OCI-LY7 (cell line): ENCODE measurements around the gene TAMM41. TPM values are rescaled to one million over a fixed set of nuclear protein-coding genes. Genes with fewer than 3 reads are reported as not detected.
A peak's percentile ranks its signal among the peaks of the same experiment; 100 is the strongest.

ENCODE experiments used
- BruUV-seq: library from RNA; stranded (reverse); fragments of 400-500 nt; replicated peaks from 2 replicates; lab custom pipeline; 2021; lab: Mats Ljungman, UMichigan
- CTCF ChIA-PET: fragments of 300-600 bp; sonication (Branson Sonifier 250); formaldehyde crosslinking; loops from one replicate; lab custom pipeline; 2022; ENCODE audit warnings: antibody characterized with exemption; ENCODE audit not compliant: unreplicated experiment; lab: Charles Lee
- POLR2A ChIA-PET: fragments of 300-600 bp; sonication (Branson Sonifier 250); formaldehyde crosslinking; loops from one replicate; lab custom pipeline; 2022; ENCODE audit warnings: antibody characterized with exemption; lab: Charles Lee
- DNase-seq: peaks from one replicate; pipeline ENCODE4 v3.0.0-alpha.2; 2015; ENCODE audit warnings: low spot score
- H2AFZ ChIP-seq: fragments of 200-600 bp; sonication (generic), shearing (Covaris generic); 2 replicates; pipeline ENCODE4 v1.6.1; 2014; ENCODE audit warnings: mild to moderate bottlenecking, antibody characterized with exemption, low read length, moderate library complexity
- H3K27ac ChIP-seq: fragments of 200-600 bp; sonication (generic); 2 replicates; pipeline ENCODE4 v1.5.1; 2014; ENCODE audit warnings: mixed run types, low read depth, mild to moderate bottlenecking, moderate library complexity, low read length, inconsistent platforms; ENCODE audit not compliant: poor library complexity, severe bottlenecking
- H3K36me3 ChIP-seq: fragments of 200-600 bp; sonication (generic); 2 replicates; pipeline ENCODE4 v1.6.1; 2014; ENCODE audit warnings: mild to moderate bottlenecking, antibody characterized with exemption, low read length, moderate library complexity, mixed read lengths; ENCODE audit not compliant: insufficient read depth
- H3K4me1 ChIP-seq: fragments of 200-600 bp; sonication (generic); 2 replicates; pipeline ENCODE4 v1.5.1; 2014; ENCODE audit warnings: mild to moderate bottlenecking, low read length; ENCODE audit not compliant: insufficient read depth, poor library complexity, severe bottlenecking
- H3K4me2 ChIP-seq: fragments of 200-600 bp; sonication (generic); 2 replicates; pipeline ENCODE4 v1.6.1; 2014; ENCODE audit warnings: mild to moderate bottlenecking, low read length
- H3K4me3 ChIP-seq: fragments of 200-600 bp; sonication (generic); 2 replicates; pipeline ENCODE4 v1.5.1; 2014; ENCODE audit warnings: mild to moderate bottlenecking, low read depth, low read length; ENCODE audit not compliant: poor library complexity, severe bottlenecking
- H3K79me2 ChIP-seq: fragments of 200-600 bp; sonication (generic); 2 replicates; pipeline ENCODE4 v1.6.1; 2016; ENCODE audit warnings: low read depth, mild to moderate bottlenecking, low read length, moderate library complexity, mixed read lengths; ENCODE audit not compliant: insufficient read depth
- H3K9me2 ChIP-seq: fragments of 200-600 bp; sonication (generic); 2 replicates; pipeline ENCODE4 v1.6.1; 2016; ENCODE audit warnings: mild to moderate bottlenecking, low read length, mixed read lengths; ENCODE audit not compliant: insufficient read depth
- H3K9me3 ChIP-seq: fragments of 200-600 bp; sonication (generic); 2 replicates; pipeline ENCODE4 v1.6.1; 2014; ENCODE audit warnings: mild to moderate bottlenecking, mixed run types, low read length, mixed read lengths
- H4K20me1 ChIP-seq: fragments of 200-600 bp; sonication (generic); 2 replicates; pipeline ENCODE4 v1.6.1; 2014; ENCODE audit warnings: mild to moderate bottlenecking, antibody characterized with exemption, low read length, moderate library complexity, mixed read lengths; ENCODE audit not compliant: insufficient read depth
- CTCF ChIP-seq: fragments of 200-600 bp; sonication (generic); conservative IDR thresholded peaks from 2 replicates; pipeline ENCODE4 v1.5.1; 2014; ENCODE audit warnings: mild to moderate bottlenecking, antibody characterized with exemption, low read length, moderate library complexity, mixed read lengths
- EZH2phosphoT487 ChIP-seq: fragments of 200-600 bp; sonication (generic); IDR thresholded peaks from 2 replicates; pipeline ENCODE4 v1.6.1; 2018; ENCODE audit warnings: low read depth, borderline replicate concordance, mild to moderate bottlenecking, mixed run types, antibody characterized with exemption, low read length, moderate library complexity, mixed read lengths
- intact Hi-C: fragments of 100-400 bp; cut with micrococcal nuclease; formaldehyde crosslinking; loops from one replicate; pipeline ENCODE4 v1.10.0; 2022; ENCODE audit not compliant: unreplicated experiment
- total RNA-seq, 2 experiments: library from RNA; depleted of rRNA in 1 of 2; stranded (reverse); fragments of >200 nt in 1 of 2; shearing (Covaris generic) in 1 of 2; gene quantifications; 2 replicates each; pipeline ENCODE4 v1.2.3, GENCODE V29; 2014 to 2022

Gene TAMM41
- total RNA-seq, 2 experiments from 2014 or later = 14.6 to 47.9 TPM

DNA sequence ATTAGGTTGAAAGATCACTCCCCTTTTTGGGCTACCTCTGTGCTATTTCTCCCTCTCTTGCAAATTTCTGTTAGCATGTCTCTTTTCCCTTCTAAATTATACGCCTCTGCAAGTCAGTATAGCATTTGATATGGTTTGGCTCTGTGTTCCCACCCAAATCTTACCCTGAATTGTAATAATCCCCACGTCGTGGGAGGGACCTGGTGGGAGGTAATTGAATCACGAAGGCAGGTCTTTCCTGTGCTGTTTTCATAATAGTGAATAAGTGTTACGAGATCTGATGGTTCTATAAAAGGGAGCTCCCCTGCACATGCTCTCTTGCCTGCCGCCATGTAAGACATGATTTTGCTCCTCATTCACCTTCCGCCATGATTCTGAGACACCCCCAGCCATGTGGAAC is 41.0 kb downstream of the TAMM41 start:
- no peaks in the 10 kb centered on the region for H4K20me1 ChIP-seq
- POLR2A ChIA-PET = interaction anchor here (1.1 kb wide), 1 partner anchor 21 kb away, joined by 3 read pairs; no protein-coding TSS in a partner anchor
- no peak overlapping the region for H3K4me3 ChIP-seq
- H3K4me1 ChIP-seq = no peaks in the 10 kb centered on the region
- BruUV-seq = no TSS peak
- TF ChIP-seq CTCF = no peak
- TF ChIP-seq EZH2phosphoT487 = no peak
- H3K36me3 ChIP-seq = peaks cover 89% of the 10 kb centered on the region
- no peak overlapping the region for H3K4me2 ChIP-seq
- H3K79me2 ChIP-seq = no peaks in the 10 kb centered on the region
- DNase-seq = no peak
- no peak overlapping the region for H2AFZ ChIP-seq
- no peak overlapping the region for H3K27ac ChIP-seq
- H3K9me3 ChIP-seq = peaks cover 9% of the 10 kb centered on the region; the same call in 1 of the 2 replicates
- no peaks in the 10 kb centered on the region for H3K9me2 ChIP-seq
- intact Hi-C loops = no loop called here
- CTCF ChIA-PET = no interaction called here

DNA sequence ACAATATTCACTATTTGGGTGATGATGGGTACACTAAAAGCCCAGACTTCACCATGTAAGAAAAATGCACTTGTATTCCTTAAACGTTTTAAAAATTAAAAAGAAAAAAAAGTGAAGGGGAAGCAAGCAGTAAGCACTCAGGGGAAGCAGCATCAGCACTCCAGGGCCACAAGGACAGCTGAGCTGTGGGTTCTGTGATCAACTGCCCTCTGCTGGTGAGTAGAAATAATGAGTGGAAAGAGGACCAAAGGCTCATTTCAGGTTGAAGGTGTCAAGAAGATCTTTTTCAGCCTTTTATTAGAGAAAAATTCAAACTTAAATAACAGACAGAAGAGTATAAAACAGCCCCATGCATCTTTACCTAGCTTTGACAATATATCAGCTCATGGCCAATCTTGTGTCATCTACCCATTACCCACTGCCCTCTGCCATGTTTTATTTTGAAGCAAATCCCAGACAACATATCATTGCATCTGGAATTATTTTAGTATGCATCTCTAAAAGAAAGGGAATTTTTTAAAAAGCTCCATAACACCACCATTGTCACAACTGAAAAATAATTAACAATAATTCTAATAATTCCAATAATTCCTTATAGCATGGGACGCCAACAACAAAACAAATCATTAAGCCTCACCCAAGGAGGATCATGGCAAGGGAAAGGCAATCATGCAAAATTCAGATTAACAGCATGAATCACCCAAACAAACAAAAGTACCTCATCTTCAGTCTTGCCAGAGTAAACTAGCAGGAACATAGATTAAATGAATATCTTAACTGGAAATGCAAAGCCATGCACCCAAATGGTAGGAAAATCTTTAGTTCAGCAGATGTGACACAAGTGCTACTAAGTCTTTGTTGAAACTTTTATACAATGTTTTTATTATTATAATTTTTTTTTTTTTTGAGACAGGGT is 42.5 kb downstream of the TAMM41 start:
- CTCF ChIA-PET = no interaction called here
- H3K27ac ChIP-seq = no peak overlapping the region
- POLR2A ChIA-PET = interaction anchor here (1.2 kb wide), 1 partner anchor 11 kb away, joined by 7 read pairs; no protein-coding TSS in a partner anchor
- no TSS peak for BruUV-seq
- H3K36me3 ChIP-seq = peaks cover 92% of the 10 kb centered on the region
- no peak overlapping the region for H2AFZ ChIP-seq
- TF ChIP-seq EZH2phosphoT487 (no peak), CTCF (peak; percentile 86)
- H3K9me3 ChIP-seq = peaks cover 23% of the 10 kb centered on the region; the same call in 1 of the 2 replicates
- no peaks in the 10 kb centered on the region for H4K20me1 ChIP-seq
- intact Hi-C loops = loop anchor here (1.0 to 2.0 kb wide), 2 partner anchors 149 to 425 kb away; no protein-coding TSS in a partner anchor
- no peak overlapping the region for H3K4me2 ChIP-seq
- H3K4me1 ChIP-seq = no peaks in the 10 kb centered on the region
- no peaks in the 10 kb centered on the region for H3K9me2 ChIP-seq
- DNase-seq = peak; percentile 69
- no peak overlapping the region for H3K4me3 ChIP-seq
- H3K79me2 ChIP-seq = no peaks in the 10 kb centered on the region
